ENCODE results near the gene CACNA2D4. TPM values are rescaled to one million over a fixed set of nuclear protein-coding genes. Genes with fewer than 3 reads are reported as not detected.

Gene CACNA2D4
- polyA plus RNA-seq, 3 donors, result 2.3 to 3.6 (median 2.5) TPM

DNA sequence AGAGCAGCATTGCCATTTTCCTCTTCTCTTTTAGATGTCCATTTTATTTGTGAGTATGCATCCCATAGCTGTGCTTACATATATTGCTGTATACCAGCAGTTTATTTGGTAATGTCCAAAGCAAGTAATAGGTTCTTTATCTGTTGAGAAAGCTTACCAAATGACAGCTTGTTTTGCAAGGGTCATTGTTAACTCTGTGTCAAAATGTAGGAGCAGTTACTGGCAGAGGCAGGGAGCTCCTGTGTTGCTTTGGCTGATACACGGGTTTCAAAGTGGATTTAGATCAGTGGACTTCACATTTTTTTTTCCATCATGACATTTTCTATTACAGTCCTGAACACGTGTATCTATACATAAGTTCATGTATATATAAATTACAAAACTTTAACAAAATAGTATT, 136.2 kb downstream of the CACNA2D4 start:
- DNase-seq (ENCODE audit: extremely low read depth in 1 of 11, low read depth in 9 of 11, low spot score in 4 of 11), result no peak

DNA sequence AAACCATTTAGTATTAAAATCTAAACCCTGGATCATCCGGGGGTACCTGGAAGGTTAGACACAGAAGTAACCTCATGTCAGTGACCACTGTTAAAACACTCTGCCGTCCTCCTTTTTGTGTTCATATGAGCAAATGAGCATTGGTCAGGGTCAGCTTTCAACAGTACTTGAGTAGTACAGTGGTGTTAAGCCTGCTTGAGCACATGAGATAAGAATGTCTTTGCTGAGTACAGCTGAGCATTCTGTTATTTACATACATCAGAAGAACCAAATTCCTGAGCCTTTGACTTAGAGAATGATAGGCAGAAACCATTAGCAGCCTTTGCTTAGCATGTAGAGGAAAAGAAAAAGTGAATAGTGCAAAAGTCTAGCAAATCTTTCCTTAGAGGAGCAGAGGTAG, 136.7 kb downstream of the CACNA2D4 start:
- DNase-seq (ENCODE audit: extremely low read depth in 1 of 11, low read depth in 9 of 11, low spot score in 4 of 11), result no peak

GRCh38 chr12:1779783-1780182, 138.7 kb downstream of the CACNA2D4 start:
- DNase-seq (ENCODE audit: extremely low read depth in 1 of 11, low read depth in 9 of 11, low spot score in 4 of 11), result no peak

GRCh38 chr12:1778911-1779310, 139.5 kb downstream of the CACNA2D4 start:
- DNase-seq (ENCODE audit: extremely low read depth in 1 of 11, low read depth in 9 of 11, low spot score in 4 of 11), result no peak

DNA sequence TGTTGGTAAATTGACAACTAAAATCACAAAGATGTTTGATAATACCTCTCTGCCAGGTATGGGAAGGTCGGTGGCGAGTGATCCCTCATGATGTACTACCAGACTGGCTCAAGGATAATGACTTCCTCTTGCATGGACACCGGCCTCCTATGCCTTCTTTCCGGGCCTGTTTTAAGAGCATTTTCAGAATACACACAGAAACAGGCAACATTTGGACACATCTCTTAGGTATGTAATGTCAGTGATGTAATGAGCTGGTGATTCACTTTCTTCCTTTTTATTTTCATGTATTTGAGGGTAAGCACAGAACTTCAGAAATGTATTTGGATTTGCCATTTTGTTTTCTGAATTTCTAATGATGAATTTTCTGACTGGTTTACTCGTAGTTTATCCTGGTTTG, 140.7 kb downstream of the CACNA2D4 start:
- no peak for DNase-seq (ENCODE audit: extremely low read depth in 1 of 11, low read depth in 9 of 11, low spot score in 4 of 11)

DNA sequence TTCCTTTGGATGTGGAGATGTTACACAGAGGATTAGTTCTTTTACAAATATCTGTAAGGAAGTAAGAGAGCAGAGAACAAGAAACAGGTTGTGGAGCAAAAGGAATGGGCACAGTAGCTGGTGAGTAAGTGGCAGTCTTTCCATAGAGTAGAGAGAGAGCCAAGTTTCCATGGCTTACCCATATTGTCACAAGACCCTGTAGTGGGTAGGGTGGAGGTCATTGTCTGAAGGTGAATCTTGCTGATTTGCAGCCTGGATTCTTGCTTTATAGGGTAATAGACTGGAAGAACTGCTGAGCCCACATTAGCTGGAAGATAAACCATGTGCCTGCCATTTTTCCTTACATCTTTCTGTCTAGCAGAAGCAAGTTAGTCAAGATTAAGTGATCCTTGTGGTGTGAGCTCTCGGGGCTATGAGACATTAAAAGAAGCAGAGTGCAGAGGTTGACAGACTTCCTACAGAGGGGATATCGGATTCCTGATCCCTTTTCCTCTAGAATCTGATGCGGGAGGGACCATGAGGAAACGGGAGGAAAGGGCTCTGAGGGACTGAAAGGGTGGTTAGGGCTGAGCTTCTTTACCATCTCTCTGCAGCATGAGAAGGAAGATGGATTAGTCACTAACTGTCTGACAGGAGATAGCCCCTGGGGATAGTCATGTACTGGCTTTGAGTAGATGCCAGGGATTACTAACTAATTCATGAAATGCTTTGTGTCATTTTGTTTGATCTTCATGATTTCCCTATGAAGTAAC, 142.1 kb downstream of the CACNA2D4 start:
- no peak for DNase-seq (ENCODE audit: extremely low read depth in 1 of 11, low read depth in 9 of 11, low spot score in 4 of 11)

GRCh38 chr12:1773937-1774655, 144.4 kb downstream of the CACNA2D4 start:
- no peak for DNase-seq (ENCODE audit: extremely low read depth in 1 of 11, low read depth in 9 of 11, low spot score in 4 of 11)

GRCh38 chr12:1769809-1770494, 148.5 kb downstream of the CACNA2D4 start:
- DNase-seq (ENCODE audit: extremely low read depth in 1 of 11, low read depth in 9 of 11, low spot score in 4 of 11), result no peak

GRCh38 chr12:1768615-1769014, 149.8 kb downstream of the CACNA2D4 start:
- DNase-seq (ENCODE audit: extremely low read depth in 1 of 11, low read depth in 9 of 11, low spot score in 4 of 11), result no peak

DNA sequence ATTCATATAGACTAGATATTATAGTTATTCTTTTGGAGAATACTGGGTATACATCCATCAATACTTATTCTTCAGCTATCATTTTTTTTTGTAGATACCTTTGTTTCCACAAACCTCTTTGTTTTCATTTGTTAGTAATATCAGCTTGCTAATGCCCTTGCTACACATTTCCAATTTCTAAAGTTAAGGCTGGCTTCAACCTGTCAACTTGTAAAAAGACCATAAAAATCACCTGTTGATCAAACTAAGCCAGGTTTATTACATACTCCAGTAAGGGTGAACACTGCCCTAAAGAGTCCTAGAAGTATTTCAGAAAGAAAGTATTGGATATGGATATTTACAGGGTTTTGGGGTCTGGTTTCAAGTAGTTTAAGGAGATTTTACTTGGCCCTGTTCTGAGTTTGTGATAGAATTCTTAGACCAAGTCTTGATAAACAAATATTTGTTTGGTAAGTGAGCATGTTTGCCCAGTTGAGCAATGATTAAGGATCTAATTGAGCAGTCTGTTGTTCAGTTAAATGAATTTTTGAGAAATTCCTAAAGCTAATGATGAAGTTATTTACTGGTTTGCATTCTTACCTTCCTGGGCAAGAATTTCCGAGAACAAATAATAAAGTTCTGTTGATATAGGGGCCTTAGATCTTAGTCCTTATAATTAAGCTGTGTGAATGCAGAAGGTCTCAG, 150.9 kb downstream of the CACNA2D4 start:
- DNase-seq (ENCODE audit: extremely low read depth in 1 of 11, low read depth in 9 of 11, low spot score in 4 of 11), result no peak

DNA sequence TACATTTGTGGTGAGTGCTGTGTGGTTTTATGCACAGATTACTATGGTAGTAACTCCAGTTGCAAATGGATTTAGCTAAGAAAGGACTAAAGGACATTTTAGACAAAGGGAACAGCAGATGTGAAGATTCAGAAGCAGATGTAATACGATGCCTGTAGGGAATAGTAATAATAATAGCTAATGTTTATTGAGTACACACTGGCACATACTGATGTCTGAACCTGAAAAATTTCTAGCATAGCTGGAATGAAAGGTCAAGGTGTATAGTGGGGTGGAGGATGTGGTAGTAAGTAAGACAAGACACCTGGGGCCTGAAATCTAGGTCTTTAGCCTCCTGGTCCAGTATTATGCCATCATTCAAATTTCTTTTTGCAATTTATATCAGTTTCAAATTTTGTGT, 152.3 kb downstream of the CACNA2D4 start:
- DNase-seq (ENCODE audit: extremely low read depth in 1 of 11, low read depth in 9 of 11, low spot score in 4 of 11), result no peak

DNA sequence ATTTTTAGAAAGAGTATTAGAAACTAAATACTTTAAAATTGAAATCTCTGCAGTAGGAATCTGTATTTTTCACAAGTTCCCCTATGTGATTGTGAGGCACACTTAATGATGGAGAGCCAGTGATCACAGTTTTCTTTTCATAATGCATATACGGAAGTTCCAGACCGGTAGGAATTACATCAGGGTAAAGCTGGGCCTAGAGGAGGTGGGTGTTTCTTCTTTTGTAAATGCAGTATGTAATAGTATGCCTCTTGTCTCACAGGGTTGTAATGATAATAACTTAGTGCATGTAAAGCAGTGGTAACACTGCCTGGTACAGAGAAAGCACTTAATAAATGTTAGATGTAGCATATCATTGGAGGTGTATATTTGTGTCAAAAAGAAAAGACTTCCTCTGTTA, 155.3 kb downstream of the CACNA2D4 start:
- DNase-seq (ENCODE audit: extremely low read depth in 1 of 11, low read depth in 9 of 11, low spot score in 4 of 11), result no peak

DNA sequence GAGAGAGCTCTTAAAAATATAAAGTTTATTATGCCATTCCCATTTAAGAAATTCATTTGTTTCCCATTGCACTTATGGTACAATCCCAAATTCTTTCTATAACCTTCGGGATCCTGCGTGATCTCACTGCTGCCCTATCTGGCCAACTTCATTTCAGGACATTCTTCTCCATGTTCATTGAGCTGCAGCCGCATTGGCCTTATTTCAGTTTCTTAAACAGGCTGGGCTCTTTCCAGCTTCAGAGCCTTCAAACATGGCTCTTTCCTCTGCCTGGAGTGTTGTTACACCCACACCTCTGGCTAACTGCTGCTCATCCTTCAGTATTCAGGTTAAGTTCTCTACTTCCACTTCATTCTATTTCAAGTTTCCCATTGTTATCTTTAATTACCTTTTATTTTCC, 156.6 kb downstream of the CACNA2D4 start:
- DNase-seq (ENCODE audit: extremely low read depth in 1 of 11, low read depth in 9 of 11, low spot score in 4 of 11), result no peak

- no peak for DNase-seq (ENCODE audit: extremely low read depth in 1 of 11, low read depth in 9 of 11, low spot score in 4 of 11)
Observed at GRCh38 chr12:1760566-1761382, 157.7 kb downstream of the CACNA2D4 start.

- DNase-seq (ENCODE audit: extremely low read depth in 1 of 11, low read depth in 9 of 11, low spot score in 4 of 11), result no peak
Observed at GRCh38 chr12:1758887-1759286, 159.6 kb downstream of the CACNA2D4 start.

- no peak for DNase-seq (ENCODE audit: extremely low read depth in 1 of 11, low read depth in 9 of 11, low spot score in 4 of 11)
Observed at GRCh38 chr12:1758376-1758775, 160.1 kb downstream of the CACNA2D4 start.

GRCh38 chr12:1750300-1750699, 168.2 kb downstream of the CACNA2D4 start:
- DNase-seq (ENCODE audit: extremely low read depth in 1 of 11, low read depth in 9 of 11, low spot score in 4 of 11), result no peak

DNA sequence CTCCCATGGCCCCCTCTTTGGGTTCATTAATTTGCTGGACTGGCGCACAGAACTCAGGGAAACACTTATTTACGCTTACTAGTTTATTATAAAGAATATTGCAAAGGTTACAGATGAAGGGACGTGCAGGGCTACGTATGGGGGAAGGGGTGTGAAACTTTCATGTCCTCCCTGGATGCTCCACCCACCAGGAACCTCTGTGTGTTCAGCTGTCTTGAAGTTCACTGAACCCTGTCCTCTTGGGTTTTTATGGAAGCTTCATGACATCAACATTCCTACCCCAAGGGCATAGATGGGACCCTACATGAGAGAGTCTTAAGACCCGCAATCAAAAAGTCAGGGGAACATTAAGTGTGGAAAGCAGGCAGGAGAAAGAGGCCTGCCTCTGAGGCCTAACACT, 169.4 kb downstream of the CACNA2D4 start:
- no peak for DNase-seq (ENCODE audit: extremely low read depth in 1 of 11, low read depth in 9 of 11, low spot score in 4 of 11)

- DNase-seq (ENCODE audit: extremely low read depth in 1 of 11, low read depth in 9 of 11, low spot score in 4 of 11), result no peak
Observed at GRCh38 chr12:1747609-1748008, 170.8 kb downstream of the CACNA2D4 start.

Data from renal cortex interstitium (tissue), 11 donors.